ENCODE results near the gene SORCS1.
A peak's percentile ranks its signal among the peaks of the same experiment; 100 is the strongest.

SORCS1 gene

DNA sequence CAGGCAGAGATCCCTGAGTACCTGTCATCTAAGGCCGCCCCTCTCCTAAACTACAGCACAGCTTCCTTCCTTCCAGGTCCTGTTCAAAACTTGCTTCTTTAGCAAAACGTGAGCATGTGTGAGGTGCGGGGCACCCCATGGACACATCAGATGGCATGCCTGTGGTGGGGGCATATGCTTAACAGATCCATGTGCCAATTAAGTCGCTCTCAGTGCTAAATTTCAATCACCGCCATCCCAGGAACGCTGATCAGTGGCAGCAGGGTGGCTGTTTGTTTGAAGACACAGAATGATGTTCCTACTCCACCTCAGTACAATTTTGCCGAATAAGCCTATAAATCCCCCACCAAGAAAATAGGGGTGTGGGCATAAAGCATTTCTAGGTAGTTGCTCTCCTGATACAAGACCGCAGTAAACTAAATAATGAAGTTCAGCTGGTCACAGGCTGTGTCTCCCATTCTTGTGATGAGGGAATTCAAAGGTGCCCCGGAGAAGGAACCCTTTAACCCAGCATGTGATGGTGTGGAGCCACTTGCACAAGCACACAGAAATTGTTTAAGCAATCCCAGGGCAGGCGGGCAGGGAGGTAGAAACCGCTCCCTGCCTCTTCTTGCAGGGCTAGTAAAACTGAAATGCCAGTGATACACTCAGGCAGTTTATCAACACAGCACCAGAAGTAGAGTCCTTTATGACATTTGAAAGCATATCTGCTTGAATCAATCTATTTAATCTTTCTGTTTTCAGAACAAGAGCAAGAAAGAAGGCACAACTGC is 205.7 kb downstream of the SORCS1 start:
- no peak for DNase-seq (ENCODE audit: low spot score)
- TF ChIP-seq, protein P1, sequence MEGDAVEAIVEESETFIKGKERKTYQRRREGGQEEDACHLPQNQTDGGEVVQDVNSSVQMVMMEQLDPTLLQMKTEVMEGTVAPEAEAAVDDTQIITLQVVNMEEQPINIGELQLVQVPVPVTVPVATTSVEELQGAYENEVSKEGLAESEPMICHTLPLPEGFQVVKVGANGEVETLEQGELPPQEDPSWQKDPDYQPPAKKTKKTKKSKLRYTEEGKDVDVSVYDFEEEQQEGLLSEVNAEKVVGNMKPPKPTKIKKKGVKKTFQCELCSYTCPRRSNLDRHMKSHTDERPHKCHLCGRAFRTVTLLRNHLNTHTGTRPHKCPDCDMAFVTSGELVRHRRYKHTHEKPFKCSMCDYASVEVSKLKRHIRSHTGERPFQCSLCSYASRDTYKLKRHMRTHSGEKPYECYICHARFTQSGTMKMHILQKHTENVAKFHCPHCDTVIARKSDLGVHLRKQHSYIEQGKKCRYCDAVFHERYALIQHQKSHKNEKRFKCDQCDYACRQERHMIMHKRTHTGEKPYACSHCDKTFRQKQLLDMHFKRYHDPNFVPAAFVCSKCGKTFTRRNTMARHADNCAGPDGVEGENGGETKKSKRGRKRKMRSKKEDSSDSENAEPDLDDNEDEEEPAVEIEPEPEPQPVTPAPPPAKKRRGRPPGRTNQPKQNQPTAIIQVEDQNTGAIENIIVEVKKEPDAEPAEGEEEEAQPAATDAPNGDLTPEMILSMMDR (IDR thresholded peaks at IDR 0.05; ENCODE audit: extremely low read depth, missing control alignments), result no peak

DNA sequence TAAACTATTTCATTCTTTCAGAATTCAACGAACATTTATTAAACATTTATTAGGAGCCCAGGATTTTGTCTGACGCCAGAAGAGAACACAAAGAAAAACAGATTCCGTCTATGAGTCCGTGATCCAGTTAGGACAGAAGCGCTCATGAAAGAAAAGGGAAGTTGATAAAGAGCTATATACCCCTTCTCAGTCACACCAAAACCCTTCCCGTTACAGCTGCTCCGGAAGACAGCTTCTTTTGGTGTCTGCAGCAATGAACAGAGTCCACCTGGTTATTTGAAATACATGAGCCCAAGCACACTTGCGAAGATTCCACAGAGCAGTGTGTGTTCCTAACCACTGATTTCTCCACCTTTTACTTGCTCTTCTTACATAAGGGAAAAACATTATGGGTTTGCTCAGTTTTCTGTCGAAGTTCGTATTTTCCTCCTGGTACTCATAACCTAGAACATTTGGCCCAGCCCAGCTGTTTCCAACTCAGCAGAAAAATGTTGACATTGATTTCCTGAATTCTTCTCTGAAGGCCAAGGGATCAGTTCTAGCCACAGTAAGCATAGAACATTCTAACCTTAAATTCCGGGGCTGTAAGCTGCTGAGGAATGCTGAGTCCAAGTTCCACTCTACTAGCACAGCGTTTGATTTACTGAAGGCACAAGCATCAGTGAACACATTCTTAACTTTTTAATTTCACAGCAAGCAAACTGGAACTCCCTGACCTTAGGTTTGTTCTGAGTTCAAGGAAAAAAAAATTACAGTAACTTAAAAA is 206.5 kb downstream of the SORCS1 start:
- TF ChIP-seq, protein P1 (IDR thresholded peaks at IDR 0.05; ENCODE audit: extremely low read depth, missing control alignments), result no peak
- DNase-seq (ENCODE audit: low spot score), result peak; percentile 16

DNA sequence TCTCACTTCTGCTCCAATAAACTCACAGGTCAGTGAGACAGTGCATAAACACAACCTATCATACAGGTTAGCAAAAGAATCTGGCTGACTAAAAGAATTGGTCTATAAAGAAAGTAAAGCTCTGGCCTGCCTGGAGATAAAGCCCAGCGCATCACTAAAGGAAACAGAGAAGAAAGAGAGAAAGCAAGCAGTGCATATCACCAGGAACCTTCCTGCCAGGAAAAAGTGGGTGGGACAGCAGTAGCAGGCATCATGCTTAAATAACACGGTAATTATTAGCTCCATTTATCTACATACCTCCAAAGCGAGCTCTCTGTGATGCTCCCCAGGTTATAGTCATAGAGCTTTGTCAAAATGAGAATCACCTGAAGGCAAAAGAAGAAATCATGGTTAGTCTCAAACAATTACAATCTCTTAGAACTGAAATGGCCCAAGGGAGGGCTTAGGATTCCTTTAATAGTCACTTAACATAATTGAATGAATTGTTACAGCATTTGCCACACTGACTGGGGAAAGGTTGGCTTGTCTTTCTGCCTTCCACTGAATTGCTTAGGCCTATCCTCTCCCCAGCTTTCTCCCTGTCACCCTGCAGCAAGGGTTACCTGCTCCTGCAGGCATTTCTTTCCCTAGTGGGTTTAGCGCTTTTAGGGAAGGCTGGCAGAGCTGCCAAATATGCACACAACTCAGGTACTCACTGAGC is 208.1 kb downstream of the SORCS1 start:
- TF ChIP-seq, protein P1 (IDR thresholded peaks at IDR 0.05; ENCODE audit: extremely low read depth, missing control alignments), result no peak
- DNase-seq (ENCODE audit: low spot score), result no peak

DNA sequence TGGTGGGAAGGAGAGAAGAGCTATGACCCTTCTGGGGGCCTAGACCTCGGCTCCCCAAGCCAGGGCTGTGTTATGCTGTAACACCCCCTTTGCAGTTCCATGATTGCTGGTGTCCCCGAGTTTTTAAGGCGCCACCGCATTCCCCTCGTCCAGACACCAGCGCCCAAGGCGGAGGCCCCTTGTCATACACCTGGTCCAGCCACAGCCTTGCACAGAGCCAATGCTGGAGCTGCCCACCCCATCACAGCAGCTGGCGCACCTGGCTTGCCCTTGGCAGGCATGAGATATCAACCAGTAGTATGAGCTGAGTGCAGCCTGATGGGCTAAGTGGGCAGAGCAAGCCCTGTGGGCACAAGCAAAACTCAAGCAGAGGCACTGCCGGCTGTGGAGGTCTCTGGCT is 209.4 kb downstream of the SORCS1 start:
- DNase-seq (ENCODE audit: low spot score), result no peak
- TF ChIP-seq, protein P1 (IDR thresholded peaks at IDR 0.05; ENCODE audit: extremely low read depth, missing control alignments), result no peak

DNA sequence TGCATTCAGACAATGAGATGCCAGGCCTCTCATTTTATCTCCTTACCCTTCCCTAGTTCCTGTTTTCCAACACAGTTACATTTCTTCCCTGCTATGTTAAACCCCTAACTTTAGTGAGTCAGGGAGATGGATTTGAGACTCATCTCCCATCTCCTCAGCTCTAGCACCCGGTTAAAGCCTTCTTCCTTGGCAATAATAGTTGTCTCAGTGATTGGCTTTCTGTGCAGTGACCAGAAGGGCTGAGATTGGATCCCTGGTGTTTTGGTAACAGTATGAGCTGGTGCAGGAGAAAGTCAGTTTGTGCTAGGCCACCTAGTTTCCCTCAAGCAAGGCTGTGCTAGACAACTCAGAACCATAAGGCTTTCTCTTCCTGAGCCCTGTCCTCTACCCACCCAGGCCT is 212.5 kb downstream of the SORCS1 start:
- TF ChIP-seq, protein P1 (IDR thresholded peaks at IDR 0.05; ENCODE audit: extremely low read depth, missing control alignments), result no peak
- DNase-seq (ENCODE audit: low spot score), result no peak

DNA sequence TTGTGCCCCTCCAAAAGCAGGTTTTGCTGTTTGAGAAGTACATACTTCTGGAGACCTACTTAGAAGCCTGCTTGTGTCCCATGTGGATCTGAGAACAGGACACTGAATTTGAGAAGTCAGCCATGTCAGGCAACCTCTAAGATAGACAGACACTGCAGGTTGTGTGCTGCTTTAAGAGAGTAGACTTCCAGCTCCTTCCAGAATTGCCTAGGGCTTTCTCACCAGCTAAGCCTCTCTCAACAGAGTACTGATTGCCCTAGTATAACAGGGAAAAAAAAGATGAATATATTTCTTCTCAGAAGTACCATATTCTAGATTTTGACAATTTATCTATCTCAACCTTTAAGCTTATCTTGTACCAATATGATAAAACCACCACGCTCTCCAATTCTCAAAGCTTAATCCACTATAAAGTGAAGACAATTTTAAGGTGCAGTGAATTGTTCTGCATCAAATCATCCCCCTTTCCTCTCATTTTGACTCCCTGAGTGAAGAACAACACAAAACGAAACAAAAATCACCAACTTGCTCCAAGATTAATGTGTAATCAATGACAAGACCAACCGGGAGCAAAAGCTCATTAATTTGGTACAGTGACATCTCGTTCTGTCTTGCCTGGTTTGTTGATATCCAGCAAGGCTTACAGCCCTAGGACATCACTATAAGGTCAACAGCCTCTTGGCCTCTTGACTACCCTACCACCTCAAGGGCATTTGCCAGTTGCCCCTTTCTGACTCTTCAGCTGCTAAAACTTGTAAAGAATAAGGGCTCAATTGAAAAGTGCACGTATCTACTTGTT is 214.6 kb downstream of the SORCS1 start:
- TF ChIP-seq, protein P1 (IDR thresholded peaks at IDR 0.05; ENCODE audit: extremely low read depth, missing control alignments), result no peak

More for the DNA sequence above, 214.6 kb downstream of the SORCS1 start:
- no peak for DNase-seq (ENCODE audit: low spot score)
